Upper lobe of left lung (tissue), 6 donors: ENCODE results near the gene LY6G5C. TPM values are rescaled to one million over a fixed set of nuclear protein-coding genes. Genes with fewer than 3 reads are reported as not detected.

Experiments
- ATAC-seq, 2 donors: fragments of 200-7000 bp; cut with Tn5 transposase; one replicate each; pipeline ENCODE4 v1.9.1; 2022; ENCODE audit warnings: mild to moderate bottlenecking in 2 of 2, moderate library complexity in 2 of 2; ENCODE audit not compliant: low FRiP score in 2 of 2
- DNase-seq, 2 donors: peaks; one replicate each; pipeline ENCODE4 v3.0.0-alpha.2; 2019 to 2020
- H3K27ac ChIP-seq, 4 donors: fragments of 200-600 bp; sonication (generic); one replicate each; pipeline ENCODE4 v1.5.1; 2016 to 2019
- H3K27me3 ChIP-seq, 4 donors: fragments of 200-600 bp; sonication (generic); one replicate each; pipeline ENCODE4 v1.5.1; 2017 to 2019
- H3K36me3 ChIP-seq, 4 donors: fragments of 200-600 bp; sonication (generic); one replicate each; pipeline ENCODE4 v1.5.1; 2016 to 2019
- H3K4me1 ChIP-seq, 4 donors: fragments of 200-600 bp; sonication (generic); one replicate each; pipeline ENCODE4 v1.5.1; 2018 to 2019
- H3K4me3 ChIP-seq, 4 donors: fragments of 200-600 bp; sonication (generic); one replicate each; pipeline ENCODE4 v1.5.1; 2017 to 2019; ENCODE audit warnings: mild to moderate bottlenecking in 2 of 4, moderate library complexity in 1 of 4
- H3K9me3 ChIP-seq, 4 donors: fragments of 200-600 bp; sonication (generic); one replicate each; pipeline ENCODE4 v1.5.1; 2018 to 2019
- CTCF ChIP-seq, 6 experiments: fragments of 450-650 bp in 4 of 6; fragments of 200-600 bp in 2 of 6; sonication (generic) in 2 of 6; IDR thresholded peaks; one replicate each; pipeline ENCODE4 v1.5.1; 2016 to 2019; ENCODE audit warnings: antibody characterized with exemption in 6 of 6
- EP300 ChIP-seq, 4 donors: sonication (generic); formaldehyde crosslinking; IDR thresholded peaks; one replicate each; pipeline ENCODE4 v1.5.1; 2017; ENCODE audit warnings: antibody characterized with exemption in 4 of 4, control low read depth in 2 of 4
- POLR2A ChIP-seq, 4 donors: fragments of 450-650 bp; IDR thresholded peaks; one replicate each; pipeline ENCODE4 v1.5.1; 2016 to 2017; ENCODE audit warnings: antibody characterized with exemption in 4 of 4, mild to moderate bottlenecking in 2 of 4
- POLR2AphosphoS5 ChIP-seq, 2 donors: sonication (generic); formaldehyde crosslinking; IDR thresholded peaks; one replicate each; pipeline ENCODE4 v1.5.1; 2017; ENCODE audit warnings: antibody characterized with exemption in 2 of 2
- WGBS, 2 donors: methylation state at CpG; one replicate each; pipeline ENCODE4 v1.1.5; 2017 to 2018; 5-methylcytosine and 5-hydroxymethylcytosine counted together
- total RNA-seq, 6 donors: library from RNA; depleted of rRNA in 4 of 6; stranded (reverse); fragments of >200 nt in 4 of 6; gene quantifications; one replicate each; pipeline versions ENCODE4 v1.1.0 to v1.2.1, GENCODE V29; 2016 to 2021
- donor health status: DM: no; HTN: no; CAD: no; lungs with moderate emphysema.
- donor health status: DM: no; HTN: yes; CAD: no; lungs with severe emphysema.

Gene LY6G5C
- total RNA-seq, 6 donors from 2014 or later: 1.8 to 4.4 (median 3.1) TPM; not detected in 2

GRCh38 chr6:31640612-31641011, 40.3 kb downstream of the LY6G5C start:
- DNase-seq: no peak

GRCh38 chr6:31639449-31639861, 41.4 kb downstream of the LY6G5C start:
- ATAC-seq: no peak
- H3K4me3 ChIP-seq: no peak overlapping the region
- WGBS, 2 donors: 74 to 76% methylated on average over 9 to 10 of the region's 10 CpGs
- TF ChIP-seq CTCF (IDR thresholded peaks at IDR 0.05): no peak
- TF ChIP-seq EP300 (IDR thresholded peaks at IDR 0.05): no peak
- TF ChIP-seq POLR2A (IDR thresholded peaks at IDR 0.05): no peak
- TF ChIP-seq POLR2AphosphoS5 (IDR thresholded peaks at IDR 0.05): no peak
- DNase-seq: no peak
- H3K9me3 ChIP-seq: no peaks in the 10 kb centered on the region
- H3K27me3 ChIP-seq: no peaks in the 10 kb centered on the region
- peaks cover 69 to 100% (median 92%) of the 10 kb centered on the region in 4 donors for H3K36me3 ChIP-seq
- no peaks in the 10 kb centered on the region for H3K4me1 ChIP-seq
- H3K27ac ChIP-seq: no peak overlapping the region

More at GRCh38 chr6:31640612-31641011, 40.3 kb downstream of the LY6G5C start:
- no peak overlapping the region for H3K4me3 ChIP-seq
- no peak for ATAC-seq
- H3K4me1 ChIP-seq: no peaks in the 10 kb centered on the region
- no peak for TF ChIP-seq POLR2AphosphoS5 (IDR thresholded peaks at IDR 0.05)
- TF ChIP-seq CTCF (IDR thresholded peaks at IDR 0.05): no peak
- no peak for TF ChIP-seq EP300 (IDR thresholded peaks at IDR 0.05)
- no peak for TF ChIP-seq POLR2A (IDR thresholded peaks at IDR 0.05)
- H3K27ac ChIP-seq: no peak overlapping the region
- no peaks in the 10 kb centered on the region for H3K9me3 ChIP-seq
- no peaks in the 10 kb centered on the region for H3K27me3 ChIP-seq
- peaks cover 74 to 100% (median 92%) of the 10 kb centered on the region in 4 donors for H3K36me3 ChIP-seq
- 97 to 98% methylated on average over 6 of the region's 6 CpGs for WGBS, 2 donors

- H3K27ac ChIP-seq: no peak overlapping the region
- ATAC-seq: no peak
- TF ChIP-seq POLR2AphosphoS5 (IDR thresholded peaks at IDR 0.05) (no peak), POLR2A (IDR thresholded peaks at IDR 0.05) (no peak), EP300 (IDR thresholded peaks at IDR 0.05) (no peak), CTCF (IDR thresholded peaks at IDR 0.05) (no peak)
- no peaks in the 10 kb centered on the region for H3K4me1 ChIP-seq
- H3K36me3 ChIP-seq: peaks cover 69 to 100% (median 92%) of the 10 kb centered on the region in 4 donors
- H3K9me3 ChIP-seq: no peaks in the 10 kb centered on the region
- H3K27me3 ChIP-seq: no peaks in the 10 kb centered on the region
- no peak for DNase-seq
- H3K4me3 ChIP-seq: no peak overlapping the region
- WGBS, 2 donors: 85 to 91% methylated on average over 9 of the region's 9 CpGs
Measured at GRCh38 chr6:31639043-31639442, 41.8 kb downstream of the LY6G5C start.

- no peaks in the 10 kb centered on the region for H3K27me3 ChIP-seq
- peaks cover 64 to 100% (median 95%) of the 10 kb centered on the region in 4 donors for H3K36me3 ChIP-seq
- H3K9me3 ChIP-seq: no peaks in the 10 kb centered on the region
- H3K4me1 ChIP-seq: no peaks in the 10 kb centered on the region
- no peak overlapping the region for H3K4me3 ChIP-seq
- peak in 1 of 2 donors; percentile 58 for DNase-seq
- TF ChIP-seq POLR2A (IDR thresholded peaks at IDR 0.05) (no peak), EP300 (IDR thresholded peaks at IDR 0.05) (no peak), POLR2AphosphoS5 (IDR thresholded peaks at IDR 0.05) (no peak), CTCF (IDR thresholded peaks at IDR 0.05) (no peak)
- H3K27ac ChIP-seq: no peak overlapping the region
- peak in 1 of 2 donors; percentile 8 for ATAC-seq
- WGBS, 2 donors: 88 to 90% methylated on average over 22 to 26 of the region's 27 CpGs
Measured at GRCh38 chr6:31636698-31637596, 43.9 kb downstream of the LY6G5C start.
